ENCODE results near the gene MPC1. TPM values are rescaled to one million over a fixed set of nuclear protein-coding genes. Genes with fewer than 3 reads are reported as not detected.

MPC1 gene
- total RNA-seq, 5 donors from 2014 or later (not counting 1 experiment from before 2014, with no cell fraction given) = 23.8 to 31.2 (median 27.5) TPM

DNA sequence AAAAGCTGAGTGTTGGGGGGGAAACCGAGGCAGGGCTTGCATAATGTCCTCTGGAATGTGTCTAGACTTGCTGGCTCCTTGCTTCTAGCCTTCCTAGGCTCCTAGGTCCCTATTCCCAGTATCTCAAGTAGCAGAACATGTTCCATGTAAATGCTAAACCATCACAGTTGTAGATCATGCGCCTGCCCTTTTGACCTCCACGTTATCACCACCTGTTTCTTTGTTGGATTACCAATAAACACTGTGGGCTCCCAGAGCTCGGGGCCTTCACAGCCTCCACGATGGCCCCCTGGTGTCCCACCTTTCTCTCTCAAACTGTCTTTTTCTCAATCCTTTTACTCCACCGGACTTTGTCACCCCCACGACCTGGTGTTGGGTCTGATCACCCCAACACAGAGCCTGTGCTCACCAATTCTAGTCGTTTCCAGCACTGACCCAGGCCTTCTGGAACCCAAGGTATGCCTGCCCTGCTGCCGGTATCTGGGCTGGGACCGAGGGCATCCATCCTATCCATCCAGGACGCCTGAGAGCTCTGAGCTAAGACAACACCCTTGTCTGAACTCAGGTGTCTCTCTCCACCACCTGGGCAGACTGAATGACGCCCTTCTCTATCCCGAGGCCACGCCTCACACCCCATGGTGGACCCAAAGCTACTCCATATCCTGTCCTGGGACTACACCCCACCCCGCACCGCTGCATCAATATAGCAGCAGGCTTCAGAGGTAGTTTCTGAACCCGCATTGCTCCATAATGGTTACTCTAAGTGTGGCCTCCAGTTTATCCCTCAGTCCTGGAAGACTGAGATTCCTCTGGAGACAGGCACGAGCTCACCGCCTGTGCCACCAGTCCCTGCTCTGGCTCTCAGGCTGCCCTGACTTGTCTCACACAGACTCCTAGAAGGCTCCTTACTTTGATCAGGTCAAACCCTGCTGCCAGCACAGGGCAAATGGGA lies 65.2 kb downstream of the MPC1 start:
- Mint-ChIP-seq H3K36me3 (peaks cover 9% of the 10 kb centered on the region), H3K4me3 (no peak overlapping the region), H3K27me3 (no peaks in the 10 kb centered on the region), H3K9me3 (no peaks in the 10 kb centered on the region), H3K4me1 (no peaks in the 10 kb centered on the region), H3K27ac (no peak overlapping the region)
- Histone ChIP-seq H3K9me3 (no peaks in the 10 kb centered on the region), H3K4me3 (ENCODE audit: control insufficient read depth in 1 of 2, extremely low read depth in 1 of 2, low read length in 1 of 2) (no peak overlapping the region), H3K36me3 (ENCODE audit: control insufficient read depth in 2 of 2, extremely low read depth in 1 of 2, insufficient read depth in 1 of 2, low read length in 1 of 2) (peaks cover 5 to 19% of the 10 kb centered on the region in 2 donors), H3K27me3 (replicated peaks in 1 of 2; ENCODE audit: control insufficient read depth in 2 of 2, extremely low read depth in 1 of 2, insufficient read depth in 2 of 2, low read length in 1 of 2) (no peaks in the 10 kb centered on the region), H3K27ac (ENCODE audit: low read length) (no peak overlapping the region), H3K4me1 (ENCODE audit: control insufficient read depth in 1 of 2, extremely low read depth in 1 of 2, insufficient read depth in 2 of 2, low read length in 2 of 2) (no peaks in the 10 kb centered on the region)
- ATAC-seq (replicated peaks in 1 of 4) (no peak), DNase-seq (no peak)
- WGBS (ENCODE audit: insufficient coverage) = 93% methylated on average over 17 of the region's 19 CpGs
- ChIA-PET CTCF (interaction anchor here (0.6 kb wide), 5 partner anchors 38 to 1384 kb away, joined by 3 to 5 read pairs (median 4); no protein-coding TSS in a partner anchor), POLR2A (no interaction called here)

DNA sequence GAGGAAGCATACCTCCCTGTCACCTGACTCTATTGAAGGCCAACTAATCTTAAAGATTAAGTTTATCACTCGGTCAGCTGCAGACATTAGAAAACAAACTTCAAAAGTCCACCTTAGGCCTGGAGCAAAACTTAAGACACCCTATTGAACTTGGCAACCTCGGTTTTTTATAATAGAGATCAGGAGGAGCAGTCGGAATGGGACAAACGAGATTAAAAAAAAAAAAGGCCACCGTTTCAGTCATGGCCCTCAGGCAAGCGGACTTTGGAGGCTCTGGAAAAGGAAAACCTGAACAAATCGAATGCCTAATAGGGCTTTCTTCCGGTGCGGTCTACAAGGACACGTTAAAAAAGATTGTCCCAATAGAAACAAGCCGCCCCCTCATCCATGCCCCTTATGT lies 67.3 kb downstream of the MPC1 start:
- Mint-ChIP-seq H3K4me1 (no peaks in the 10 kb centered on the region), H3K27ac (no peak overlapping the region), H3K4me3 (no peak overlapping the region), H3K36me3 (peaks cover 9% of the 10 kb centered on the region), H3K27me3 (no peaks in the 10 kb centered on the region), H3K9me3 (no peaks in the 10 kb centered on the region)
- Histone ChIP-seq H3K4me3 (ENCODE audit: control insufficient read depth in 1 of 2, extremely low read depth in 1 of 2, low read length in 1 of 2) (no peak overlapping the region), H3K27ac (ENCODE audit: low read length) (no peak overlapping the region), H3K27me3 (replicated peaks in 1 of 2; ENCODE audit: control insufficient read depth in 2 of 2, extremely low read depth in 1 of 2, insufficient read depth in 2 of 2, low read length in 1 of 2) (peaks cover 0 to under 1% of the 10 kb centered on the region in 2 experiments), H3K4me1 (ENCODE audit: control insufficient read depth in 1 of 2, extremely low read depth in 1 of 2, insufficient read depth in 2 of 2, low read length in 2 of 2) (no peaks in the 10 kb centered on the region), H3K36me3 (ENCODE audit: control insufficient read depth in 2 of 2, extremely low read depth in 1 of 2, insufficient read depth in 1 of 2, low read length in 1 of 2) (peaks cover 5% of the 10 kb centered on the region in 2 donors), H3K9me3 (no peaks in the 10 kb centered on the region)
- CTCF ChIA-PET = no interaction called here
- no peak for DNase-seq
- POLR2A ChIA-PET = no interaction called here
- WGBS (ENCODE audit: insufficient coverage) = 91% methylated on average over 9 of the region's 11 CpGs
- no peak for ATAC-seq (replicated peaks in 1 of 4)

Other genes with a start within 250 kb of the MPC1 start
- not detected for gene TBXT, start 215.1 kb downstream of the MPC1 start, total RNA-seq
- gene PRR18, start 74.5 kb downstream of the MPC1 start, total RNA-seq = not detected
- 10 to 100 TPM; 13.8 to 32.0 (median 24.6) TPM for gene SFT2D1, start 40.4 kb downstream of the MPC1 start, total RNA-seq
- 1 to 10 TPM in 3 of 5 donors, under 1 TPM in 2; 0.47 to 2.8 (median 1.2) TPM for gene RAMACL, start 203.7 kb upstream of the MPC1 start, total RNA-seq
- 10 to 100 TPM in 3 of 5 donors, 1 to 10 TPM in 2; 4.1 to 21.5 (median 12.4) TPM for gene RPS6KA2, start 244.3 kb upstream of the MPC1 start, total RNA-seq